ENCODE results near the gene ACTR10.

DNA sequence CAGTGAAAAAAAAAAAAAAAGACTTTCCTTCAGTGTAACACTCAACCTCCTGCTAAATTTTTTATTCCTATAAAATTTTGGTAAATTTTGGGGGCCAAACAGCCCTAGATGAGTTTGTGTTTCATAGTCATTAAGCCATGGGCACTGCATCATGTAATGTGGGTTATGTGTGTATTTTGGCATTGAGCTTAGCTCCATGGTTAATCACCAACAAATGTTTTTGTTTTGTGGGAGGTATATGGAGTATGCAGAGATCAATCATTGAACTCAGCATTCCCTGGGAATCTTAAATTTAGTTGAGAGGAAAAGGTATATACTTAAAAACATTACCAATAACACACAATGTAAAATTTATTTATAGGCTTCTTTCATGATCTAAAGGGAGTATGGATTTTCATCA lies 39.4 kb upstream of the ACTR10 start:
- no peak for TF ChIP-seq POLR2A (IDR thresholded peaks at IDR 0.05)
- no peak for TF ChIP-seq CTCF (IDR thresholded peaks at IDR 0.05)
- no peak for TF ChIP-seq POLR2AphosphoS5 (IDR thresholded peaks at IDR 0.05)
